ENCODE measurements around the gene ADGRE2. TPM values are rescaled to one million over a fixed set of nuclear protein-coding genes. Genes with fewer than 3 reads are reported as not detected.

ADGRE2 gene
- total and polyA plus RNA-seq, 8 donors, result 0.35 to 32.0 (median 0.66) TPM

- Histone ChIP-seq H3K27me3 (no peaks in the 10 kb centered on the region), H3K27ac (no peak overlapping the region), H3K4me3 (no peak overlapping the region), H3K4me1 (no peaks in the 10 kb centered on the region), H3K9me3 (peaks cover 0 to 37% of the 10 kb centered on the region in 2 donors), H3K36me3 (peaks cover 0 to 18% of the 10 kb centered on the region in 2 donors)
- TF ChIP-seq CTCF (IDR thresholded peaks at IDR 0.05), result no peak
- intact Hi-C loops (cut with DNase I), result no loop called here
- ATAC-seq (no peak), DNase-seq (no peak)
These were observed 47.2 kb downstream of the ADGRE2 start for GRCh38 chr19:14731200-14731599.

GRCh38 chr19:14728595-14728994 is 49.8 kb downstream of the ADGRE2 start:
- ATAC-seq (no peak), DNase-seq (no peak)
- H3K4me3 ChIP-seq, result no peak overlapping the region
- intact Hi-C loops (cut with DNase I), result no loop called here
- no peaks in the 10 kb centered on the region for H3K27me3 ChIP-seq
- no peaks in the 10 kb centered on the region for H3K4me1 ChIP-seq
- H3K9me3 ChIP-seq, result peaks cover 0 to 63% of the 10 kb centered on the region in 2 donors
- peaks cover 0 to 12% of the 10 kb centered on the region in 2 donors for H3K36me3 ChIP-seq
- TF ChIP-seq CTCF (IDR thresholded peaks at IDR 0.05), result no peak
- H3K27ac ChIP-seq, result no peak overlapping the region

- no peaks in the 10 kb centered on the region for H3K27me3 ChIP-seq
- DNase-seq (no peak), ATAC-seq (no peak)
- H3K36me3 ChIP-seq, result peaks cover 7 to 76% of the 10 kb centered on the region in 2 donors
- no peak overlapping the region for H3K4me3 ChIP-seq
- H3K27ac ChIP-seq, result no peak overlapping the region
- peaks cover 21 to 99% of the 10 kb centered on the region in 2 donors for H3K9me3 ChIP-seq
- intact Hi-C loops (cut with DNase I), result no loop called here
- H3K4me1 ChIP-seq, result no peaks in the 10 kb centered on the region
- no peak for TF ChIP-seq CTCF (IDR thresholded peaks at IDR 0.05)
These were observed 56.2 kb downstream of the ADGRE2 start for GRCh38 chr19:14722127-14722526.

- intact Hi-C loops (cut with DNase I), result no loop called here
These were observed 59.2 kb downstream of the ADGRE2 start for GRCh38 chr19:14719162-14719561.

GRCh38 chr19:14718522-14719116 is 59.7 kb downstream of the ADGRE2 start:
- no peak overlapping the region for H3K27ac ChIP-seq
- TF ChIP-seq CTCF (IDR thresholded peaks at IDR 0.05), result no peak
- intact Hi-C loops (cut with DNase I), result no loop called here
- no peaks in the 10 kb centered on the region for H3K4me1 ChIP-seq
- DNase-seq (no peak), ATAC-seq (no peak)
- no peak overlapping the region for H3K4me3 ChIP-seq
- peaks cover 21 to 100% of the 10 kb centered on the region in 2 donors for H3K9me3 ChIP-seq
- H3K27me3 ChIP-seq, result no peaks in the 10 kb centered on the region
- peaks cover 7 to 100% of the 10 kb centered on the region in 2 donors for H3K36me3 ChIP-seq

More at GRCh38 chr19:14719162-14719561, 59.2 kb downstream of the ADGRE2 start:
- Histone ChIP-seq H3K27ac (no peak overlapping the region), H3K4me3 (no peak overlapping the region), H3K36me3 (peaks cover 7 to 100% of the 10 kb centered on the region in 2 donors), H3K9me3 (peaks cover 21 to 100% of the 10 kb centered on the region in 2 donors), H3K4me1 (no peaks in the 10 kb centered on the region), H3K27me3 (no peaks in the 10 kb centered on the region)
- no peak for TF ChIP-seq CTCF (IDR thresholded peaks at IDR 0.05)
- DNase-seq (no peak), ATAC-seq (no peak)
